GM20000 (cell line): ENCODE measurements around the gene PCGF3.
"Not testable (repeated sequence)": the region's sequence is repeated elsewhere in the genome, so short reads cannot be mapped to it uniquely, and the experiment has no call there.

ENCODE experiments used
- DNase-seq: peaks from one replicate; pipeline ENCODE4 v3.0.0; 2012; ENCODE audit warnings: low spot score
- CTCF ChIP-seq: IDR thresholded peaks from 2 replicates; pipeline ENCODE4 v1.5.1; 2012; ENCODE audit warnings: mild to moderate bottlenecking, control low read depth; ENCODE audit errors: extremely low read depth, missing control alignments

The PCGF3 gene

GRCh38 chr4:772118-772517 lies 66.5 kb downstream of the PCGF3 start:
- TF ChIP-seq CTCF = no peak
- DNase-seq = no peak

DNA sequence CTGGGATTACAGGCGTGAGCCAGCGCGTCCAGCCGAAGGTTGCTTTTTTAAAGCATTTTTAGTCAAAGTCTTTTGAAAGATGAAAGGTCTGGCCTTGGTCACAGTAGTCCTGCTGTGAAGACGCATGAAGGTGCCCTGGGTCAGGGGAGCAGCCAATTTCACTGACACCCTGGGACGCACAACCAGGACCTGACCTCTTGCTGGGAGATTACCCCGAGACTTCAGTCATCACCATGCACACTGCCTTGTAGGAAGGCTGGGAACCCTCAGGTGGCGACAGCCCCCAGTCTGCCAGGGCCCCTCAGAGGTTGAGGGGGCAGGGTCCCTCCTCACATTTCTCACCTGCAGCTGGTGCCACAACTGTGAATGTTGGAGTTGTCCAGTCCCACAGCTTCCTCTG lies 67.1 kb downstream of the PCGF3 start:
- DNase-seq = no peak
- no peak for TF ChIP-seq CTCF

DNA sequence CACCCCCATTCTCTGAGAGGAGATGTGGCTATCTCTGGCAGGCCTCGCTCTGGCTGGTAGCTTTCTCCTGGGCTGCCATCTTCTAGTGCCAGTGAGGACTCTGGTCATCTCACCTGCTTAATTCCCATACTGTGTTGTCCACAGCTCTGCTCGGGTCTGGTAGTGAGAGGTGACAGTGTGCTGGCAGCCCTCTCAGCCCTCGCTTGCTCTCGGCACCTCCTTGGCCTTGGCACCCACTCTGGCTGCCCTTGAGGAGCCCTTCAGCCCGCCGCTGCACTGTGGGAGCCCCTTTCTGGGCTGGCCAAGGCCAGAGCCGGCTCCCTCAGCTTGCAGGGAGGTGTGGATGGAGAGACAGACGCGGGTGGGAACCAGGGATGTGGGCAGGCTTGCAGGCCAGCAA lies 67.6 kb downstream of the PCGF3 start:
- DNase-seq = no peak
- TF ChIP-seq CTCF = no peak

- DNase-seq = not testable (repeated sequence)
Measured at GRCh38 chr4:774419-775092, 68.9 kb downstream of the PCGF3 start.

GRCh38 chr4:775485-775884 lies 69.9 kb downstream of the PCGF3 start:
- DNase-seq = not testable (repeated sequence)

GRCh38 chr4:776743-777441 lies 71.3 kb downstream of the PCGF3 start:
- no peak for TF ChIP-seq CTCF
- no peak for DNase-seq

DNA sequence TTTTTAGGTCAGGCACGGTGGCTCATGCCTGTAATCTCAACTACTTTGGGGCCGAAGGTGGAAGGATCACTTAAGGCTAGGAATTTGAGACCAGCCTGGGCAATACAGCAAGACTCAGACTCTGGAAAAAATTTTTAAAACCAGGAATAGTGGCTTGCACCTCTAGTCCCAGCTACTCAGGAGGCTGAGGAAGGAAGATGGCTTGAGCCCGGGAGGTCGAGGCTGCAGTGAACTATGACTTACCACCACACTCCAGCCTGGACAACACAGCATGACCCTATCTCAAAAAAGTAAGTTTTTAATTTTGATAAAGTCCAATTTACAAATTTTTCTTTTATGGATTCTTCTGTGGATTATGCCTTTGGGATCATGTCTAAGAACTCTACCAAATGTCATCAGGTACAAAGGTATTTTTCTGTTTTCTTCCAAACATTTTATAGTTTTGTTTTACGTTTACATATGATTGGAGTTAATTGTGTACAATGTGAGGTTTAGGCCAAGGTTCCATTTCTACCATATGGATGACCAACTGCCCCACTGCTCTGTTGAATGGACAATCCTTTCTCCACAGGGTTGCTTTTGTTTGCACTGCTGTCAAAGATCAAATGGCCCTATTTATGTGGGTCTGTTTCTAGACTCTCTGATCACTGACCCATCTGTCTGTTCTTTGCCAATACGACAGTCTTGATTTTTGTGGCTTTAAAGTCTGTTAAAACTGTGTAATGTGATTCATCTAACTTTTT lies 72.1 kb downstream of the PCGF3 start:
- DNase-seq = no peak
- TF ChIP-seq CTCF = no peak

DNA sequence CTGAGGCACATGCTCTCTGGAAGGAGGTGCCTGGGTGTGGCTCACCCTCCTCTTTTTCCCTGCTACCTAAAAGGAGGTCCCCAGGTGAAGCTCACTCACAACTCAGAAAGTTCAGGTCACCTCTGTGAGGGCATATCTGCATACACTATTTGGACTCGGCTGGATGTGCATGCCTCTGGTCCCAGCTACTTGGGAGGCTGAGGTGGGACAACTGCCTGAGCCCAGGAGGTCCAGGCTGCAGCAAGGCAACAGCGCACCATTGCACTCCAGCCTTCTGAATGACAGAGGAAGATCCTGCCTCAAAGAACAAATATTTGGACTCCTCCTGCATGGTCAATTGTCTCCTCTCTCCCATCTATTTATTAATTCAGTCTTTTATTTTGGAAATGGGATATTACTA lies 73.9 kb downstream of the PCGF3 start:
- TF ChIP-seq CTCF = no peak
- no peak for DNase-seq

- DNase-seq = not testable (repeated sequence)
Measured at GRCh38 chr4:780255-780654, 74.6 kb downstream of the PCGF3 start.
